Measurements from ENCODE around the gene ECT2L.
A peak's percentile ranks its signal among the peaks of the same experiment; 100 is the strongest.

The ECT2L gene

GRCh38 chr6:138847884-138848283 lies 52.0 kb downstream of the ECT2L start:
- DNase-seq (ENCODE audit: insufficient read length, low spot score) (no peak), FAIRE-seq (no peak)
- no peak for TF ChIP-seq POU2F2 (IDR thresholded peaks at IDR 0.05; ENCODE audit: low read depth, low read length)

- no peak for TF ChIP-seq POU2F2 (IDR thresholded peaks at IDR 0.05; ENCODE audit: low read depth, low read length)
- TF ChIP-seq PAX5 (IDR thresholded peaks at IDR 0.05; ENCODE audit: insufficient read depth, low read length, severe bottlenecking), result no peak
- TF ChIP-seq TAF1 (IDR thresholded peaks at IDR 0.05; ENCODE audit: low read depth, low read length), result no peak
- no peak for TF ChIP-seq POLR2AphosphoS5 (IDR thresholded peaks at IDR 0.05; ENCODE audit: low read depth, low read length)
- TF ChIP-seq SPI1 (IDR thresholded peaks at IDR 0.05; ENCODE audit: low read depth, low read length), result no peak
- TF ChIP-seq POLR2A (IDR thresholded peaks at IDR 0.05; ENCODE audit: low read depth, low read length), result no peak
- no peak for FAIRE-seq
- no peak for DNase-seq (ENCODE audit: insufficient read length, low spot score)
These were observed 52.6 kb downstream of the ECT2L start for GRCh38 chr6:138848461-138848860.

GRCh38 chr6:138849791-138850190 lies 53.9 kb downstream of the ECT2L start:
- DNase-seq (ENCODE audit: insufficient read length, low spot score), result no peak
- TF ChIP-seq TAF1 (IDR thresholded peaks at IDR 0.05; ENCODE audit: low read depth, low read length) (no peak), POLR2A (IDR thresholded peaks at IDR 0.05; ENCODE audit: low read depth, low read length) (no peak), POLR2AphosphoS5 (IDR thresholded peaks at IDR 0.05; ENCODE audit: low read depth, low read length) (no peak), POU2F2 (IDR thresholded peaks at IDR 0.05; ENCODE audit: low read depth, low read length) (no peak), SPI1 (IDR thresholded peaks at IDR 0.05; ENCODE audit: low read depth, low read length) (no peak), PAX5 (IDR thresholded peaks at IDR 0.05; ENCODE audit: insufficient read depth, low read length, severe bottlenecking) (no peak)
- FAIRE-seq, result no peak

- no peak for TF ChIP-seq POU2F2 (IDR thresholded peaks at IDR 0.05; ENCODE audit: low read depth, low read length)
- no peak for TF ChIP-seq TAF1 (IDR thresholded peaks at IDR 0.05; ENCODE audit: low read depth, low read length)
- TF ChIP-seq PAX5 (IDR thresholded peaks at IDR 0.05; ENCODE audit: insufficient read depth, low read length, severe bottlenecking), result no peak
- TF ChIP-seq POLR2AphosphoS5 (IDR thresholded peaks at IDR 0.05; ENCODE audit: low read depth, low read length), result no peak
- no peak for TF ChIP-seq POLR2A (IDR thresholded peaks at IDR 0.05; ENCODE audit: low read depth, low read length)
- no peak for TF ChIP-seq SPI1 (IDR thresholded peaks at IDR 0.05; ENCODE audit: low read depth, low read length)
- FAIRE-seq (no peak), DNase-seq (ENCODE audit: insufficient read length, low spot score) (no peak)
These were observed 60.8 kb downstream of the ECT2L start for GRCh38 chr6:138856654-138857053.

GRCh38 chr6:138857775-138858174 lies 61.9 kb downstream of the ECT2L start:
- TF ChIP-seq POLR2A (IDR thresholded peaks at IDR 0.05; ENCODE audit: low read depth, low read length) (no peak), POLR2AphosphoS5 (IDR thresholded peaks at IDR 0.05; ENCODE audit: low read depth, low read length) (no peak)
- DNase-seq (ENCODE audit: insufficient read length, low spot score), result no peak
- FAIRE-seq, result no peak

GRCh38 chr6:138862456-138862855 lies 66.6 kb downstream of the ECT2L start:
- TF ChIP-seq TAF1 (IDR thresholded peaks at IDR 0.05; ENCODE audit: low read depth, low read length) (no peak), POLR2AphosphoS5 (IDR thresholded peaks at IDR 0.05; ENCODE audit: low read depth, low read length) (no peak), PAX5 (IDR thresholded peaks at IDR 0.05; ENCODE audit: insufficient read depth, low read length, severe bottlenecking) (no peak), SPI1 (IDR thresholded peaks at IDR 0.05; ENCODE audit: low read depth, low read length) (no peak), POU2F2 (IDR thresholded peaks at IDR 0.05; ENCODE audit: low read depth, low read length) (no peak), POLR2A (IDR thresholded peaks at IDR 0.05; ENCODE audit: low read depth, low read length) (no peak)
- DNase-seq (ENCODE audit: insufficient read length, low spot score) (no peak), FAIRE-seq (no peak)

- DNase-seq (ENCODE audit: insufficient read length, low spot score) (no peak), FAIRE-seq (no peak)
- TF ChIP-seq POLR2AphosphoS5 (IDR thresholded peaks at IDR 0.05; ENCODE audit: low read depth, low read length) (no peak), POU2F2 (IDR thresholded peaks at IDR 0.05; ENCODE audit: low read depth, low read length) (no peak)
These were observed 67.4 kb downstream of the ECT2L start for GRCh38 chr6:138863321-138863720.

GRCh38 chr6:138864343-138864890 lies 68.5 kb downstream of the ECT2L start:
- TF ChIP-seq POLR2AphosphoS5 (IDR thresholded peaks at IDR 0.05; ENCODE audit: low read depth, low read length) (no peak), POU2F2 (IDR thresholded peaks at IDR 0.05; ENCODE audit: low read depth, low read length) (no peak), SPI1 (IDR thresholded peaks at IDR 0.05; ENCODE audit: low read depth, low read length) (no peak), POLR2A (IDR thresholded peaks at IDR 0.05; ENCODE audit: low read depth, low read length) (no peak)
- FAIRE-seq (no peak), DNase-seq (ENCODE audit: insufficient read length, low spot score) (no peak)

- no peak for DNase-seq (ENCODE audit: insufficient read length, low spot score)
- FAIRE-seq, result peak; percentile 45
- TF ChIP-seq TAF1 (IDR thresholded peaks at IDR 0.05; ENCODE audit: low read depth, low read length) (no peak), SPI1 (IDR thresholded peaks at IDR 0.05; ENCODE audit: low read depth, low read length) (no peak), POU2F2 (IDR thresholded peaks at IDR 0.05; ENCODE audit: low read depth, low read length) (no peak), POLR2A (IDR thresholded peaks at IDR 0.05; ENCODE audit: low read depth, low read length) (no peak), PAX5 (IDR thresholded peaks at IDR 0.05; ENCODE audit: insufficient read depth, low read length, severe bottlenecking) (no peak), POLR2AphosphoS5 (IDR thresholded peaks at IDR 0.05; ENCODE audit: low read depth, low read length) (no peak)
These were observed 69.7 kb downstream of the ECT2L start for GRCh38 chr6:138865480-138866109.

- no peak for TF ChIP-seq POLR2AphosphoS5 (IDR thresholded peaks at IDR 0.05; ENCODE audit: low read depth, low read length)
- TF ChIP-seq PAX5 (IDR thresholded peaks at IDR 0.05; ENCODE audit: insufficient read depth, low read length, severe bottlenecking), result no peak
- TF ChIP-seq TAF1 (IDR thresholded peaks at IDR 0.05; ENCODE audit: low read depth, low read length), result no peak
- TF ChIP-seq POLR2A (IDR thresholded peaks at IDR 0.05; ENCODE audit: low read depth, low read length), result no peak
- FAIRE-seq (no peak), DNase-seq (ENCODE audit: insufficient read length, low spot score) (no peak)
These were observed 72.3 kb downstream of the ECT2L start for GRCh38 chr6:138868181-138868580.

Measured in GM12891 (cell line).